Hepatocyte (in vitro differentiated cells): ENCODE results near the gene FOXO3. TPM values are rescaled to one million over a fixed set of nuclear protein-coding genes. Genes with fewer than 3 reads are reported as not detected.
"Not testable (repeated sequence)": the region's sequence is repeated elsewhere in the genome, so short reads cannot be mapped to it uniquely, and the experiment has no call there.

Experiments
- DNase-seq: peaks from one replicate; pipeline ENCODE4 v3.0.0-alpha.2; 2016; ENCODE audit warnings: low spot score
- H2AFZ ChIP-seq: fragments of 200-600 bp; sonication (generic); 2 replicates; pipeline ENCODE4 v1.6.0; 2016; ENCODE audit warnings: antibody characterized with exemption, mild to moderate bottlenecking
- H3K27ac ChIP-seq: fragments of 200-600 bp; sonication (generic); 2 replicates; pipeline ENCODE4 v1.5.1; 2016; ENCODE audit warnings: mild to moderate bottlenecking
- H3K27me3 ChIP-seq: fragments of 200-600 bp; sonication (generic); 2 replicates; pipeline ENCODE4 v1.6.1; 2016
- H3K36me3 ChIP-seq: fragments of 200-600 bp; sonication (generic); replicated peaks from 2 replicates; pipeline ENCODE4 v1.5.1; 2016; ENCODE audit warnings: low read depth; ENCODE audit not compliant: insufficient read depth
- H3K4me1 ChIP-seq: fragments of 200-600 bp; sonication (generic); 2 replicates; pipeline ENCODE4 v1.5.1; 2016; ENCODE audit warnings: mild to moderate bottlenecking, moderate library complexity; ENCODE audit not compliant: insufficient read depth
- H3K4me2 ChIP-seq: fragments of 200-600 bp; sonication (generic); 2 replicates; pipeline ENCODE4 v1.6.0; 2016
- H3K4me3 ChIP-seq: fragments of 200-600 bp; sonication (generic); 2 replicates; pipeline ENCODE4 v1.5.1; 2016; ENCODE audit warnings: mild to moderate bottlenecking
- H3K79me2 ChIP-seq: fragments of 200-600 bp; sonication (generic); 2 replicates; pipeline ENCODE4 v1.6.0; 2017; ENCODE audit warnings: mild to moderate bottlenecking
- H3K9me2 ChIP-seq: fragments of 200-600 bp; sonication (generic); replicated peaks from 2 replicates; pipeline ENCODE4 v1.6.0; 2017; ENCODE audit warnings: mild to moderate bottlenecking; ENCODE audit not compliant: insufficient read depth
- H3K9me3 ChIP-seq: fragments of 200-600 bp; sonication (generic); 2 replicates; pipeline ENCODE4 v1.5.1; 2016; ENCODE audit warnings: low read depth, mild to moderate bottlenecking
- H4K20me1 ChIP-seq: fragments of 200-600 bp; sonication (generic); 2 replicates; pipeline ENCODE4 v1.6.0; 2016; ENCODE audit warnings: mild to moderate bottlenecking; ENCODE audit not compliant: insufficient read depth, poor library complexity, severe bottlenecking
- CTCF ChIP-seq: fragments of 200-600 bp; sonication (generic); IDR thresholded peaks from 2 replicates; pipeline ENCODE4 v1.5.1; 2016; ENCODE audit warnings: antibody characterized with exemption, mild to moderate bottlenecking; ENCODE audit not compliant: poor library complexity
- EZH2 ChIP-seq: fragments of 200-600 bp; sonication (generic); IDR thresholded peaks from 2 replicates; pipeline ENCODE4 v1.6.1; 2016; ENCODE audit warnings: antibody characterized with exemption, mild to moderate bottlenecking, borderline replicate concordance
- EZH2phosphoT487 ChIP-seq: fragments of 200-600 bp; sonication (generic); IDR thresholded peaks from one replicate; pipeline ENCODE4 v1.6.1; 2018; ENCODE audit warnings: antibody characterized with exemption, mild to moderate bottlenecking, low read depth, moderate library complexity; ENCODE audit not compliant: unreplicated experiment, severe bottlenecking
- WGBS: methylation state at CpG from one replicate; pipeline ENCODE4 v1.1.6; 2016; ENCODE audit warnings: low lambda C conversion rate; ENCODE audit errors: missing lambda C conversion rate; 5-methylcytosine and 5-hydroxymethylcytosine counted together
- polyA plus RNA-seq: library from polyadenylated mRNA; unstranded; fragments of >200 nt; fragmentation: Nextera tagmentation; extraction: Ambion mirVana; gene quantifications from 2 replicates; pipeline ENCODE4 v1.2.1, GENCODE V29; 2016
- total RNA-seq: library from RNA; depleted of rRNA; stranded (reverse); fragments of >200 nt; gene quantifications from 2 replicates; pipeline ENCODE4 v1.2.3, GENCODE V29; 2014

Gene FOXO3
- total and polyA plus RNA-seq, 2 experiments from 2014 or later: 44.6 to 54.9 TPM

GRCh38 chr6:108676555-108676954, 115.8 kb downstream of the FOXO3 start:
- no peaks in the 10 kb centered on the region for H3K27me3 ChIP-seq
- 54% methylated on average over 3 of the region's 3 CpGs for WGBS
- no peak overlapping the region for H2AFZ ChIP-seq
- H3K4me3 ChIP-seq: no peak overlapping the region
- H3K9me3 ChIP-seq: no peaks in the 10 kb centered on the region
- no peaks in the 10 kb centered on the region for H3K36me3 ChIP-seq
- peak overlapping the region; percentile 29 for H3K27ac ChIP-seq
- no peak for DNase-seq
- H3K4me1 ChIP-seq: peaks cover 30% of the 10 kb centered on the region
- peaks cover 42% of the 10 kb centered on the region for H4K20me1 ChIP-seq
- TF ChIP-seq EZH2 (no peak), CTCF (no peak), EZH2phosphoT487 (no peak)
- H3K4me2 ChIP-seq: no peak overlapping the region
- no peaks in the 10 kb centered on the region for H3K9me2 ChIP-seq
- peaks cover 79% of the 10 kb centered on the region for H3K79me2 ChIP-seq

GRCh38 chr6:108677357-108677756, 116.6 kb downstream of the FOXO3 start:
- Histone ChIP-seq H3K27me3 (no peaks in the 10 kb centered on the region), H3K36me3 (no peaks in the 10 kb centered on the region), H3K9me3 (no peaks in the 10 kb centered on the region), H3K9me2 (no peaks in the 10 kb centered on the region), H3K4me2 (peak overlapping the region; percentile 11), H3K4me1 (peaks cover 36% of the 10 kb centered on the region), H4K20me1 (peaks cover 45% of the 10 kb centered on the region), H3K79me2 (peaks cover 77% of the 10 kb centered on the region), H3K4me3 (no peak overlapping the region), H3K27ac (peak overlapping the region; percentile 29), H2AFZ (no peak overlapping the region)
- WGBS: 74% methylated on average over 3 of the region's 3 CpGs
- DNase-seq: no peak
- TF ChIP-seq EZH2 (no peak), EZH2phosphoT487 (no peak), CTCF (no peak)

- Histone ChIP-seq H3K4me1 (peaks cover 40% of the 10 kb centered on the region), H3K4me2 (peak overlapping the region; percentile 11), H4K20me1 (peaks cover 45% of the 10 kb centered on the region), H3K27me3 (no peaks in the 10 kb centered on the region), H3K27ac (no peak overlapping the region), H3K9me3 (no peaks in the 10 kb centered on the region), H3K79me2 (peaks cover 75% of the 10 kb centered on the region), H3K36me3 (no peaks in the 10 kb centered on the region), H2AFZ (no peak overlapping the region), H3K4me3 (no peak overlapping the region), H3K9me2 (no peaks in the 10 kb centered on the region)
- no peak for TF ChIP-seq CTCF
- TF ChIP-seq EZH2: no peak
- TF ChIP-seq EZH2phosphoT487: no peak
- DNase-seq: no peak
- 45% methylated on average over 1 of the region's 1 CpG for WGBS
Observed at GRCh38 chr6:108677894-108678293, 117.2 kb downstream of the FOXO3 start.

- H3K4me2 ChIP-seq, H3K9me2 ChIP-seq, H3K27ac ChIP-seq, H3K36me3 ChIP-seq, H3K9me3 ChIP-seq, H2AFZ ChIP-seq, H3K27me3 ChIP-seq, DNase-seq, H3K4me3 ChIP-seq: not testable (repeated sequence)
- WGBS: 92% methylated on average over 9 of the region's 9 CpGs
- H3K4me1 ChIP-seq: peaks cover 50% of the 10 kb centered on the region
- H4K20me1 ChIP-seq: peaks cover 28% of the 10 kb centered on the region
- peaks cover 52% of the 10 kb centered on the region for H3K79me2 ChIP-seq
Observed at GRCh38 chr6:108680314-108680713, 119.6 kb downstream of the FOXO3 start.

- H2AFZ ChIP-seq, H3K4me3 ChIP-seq, DNase-seq, H3K27me3 ChIP-seq, H3K9me2 ChIP-seq, H3K9me3 ChIP-seq, H3K36me3 ChIP-seq, H3K4me2 ChIP-seq: not testable (repeated sequence)
- 93% methylated on average over 1 of the region's 1 CpG for WGBS
- Histone ChIP-seq H4K20me1 (peaks cover 16% of the 10 kb centered on the region), H3K27ac (peak overlapping the region; percentile 26), H3K4me1 (peaks cover 45% of the 10 kb centered on the region), H3K79me2 (peaks cover 58% of the 10 kb centered on the region)
Observed at GRCh38 chr6:108681721-108682120, 121.0 kb downstream of the FOXO3 start.

GRCh38 chr6:108682383-108683119, 121.8 kb downstream of the FOXO3 start:
- not testable (repeated sequence) for H3K9me2 ChIP-seq, H2AFZ ChIP-seq, H3K9me3 ChIP-seq, H3K4me2 ChIP-seq, H3K27me3 ChIP-seq, H3K4me3 ChIP-seq, DNase-seq, H4K20me1 ChIP-seq, H3K36me3 ChIP-seq
- peak overlapping the region; percentile 26 for H3K27ac ChIP-seq
- WGBS: 78% methylated on average over 7 of the region's 7 CpGs
- peaks cover 37% of the 10 kb centered on the region for H3K4me1 ChIP-seq
- H3K79me2 ChIP-seq: peaks cover 57% of the 10 kb centered on the region
